Measurements from ENCODE around the gene RPS10. TPM values are rescaled to one million over a fixed set of nuclear protein-coding genes. Genes with fewer than 3 reads are reported as not detected.

RPS10 gene
- total RNA-seq, 1 donor from 2014 or later, result 3,975 TPM

DNA sequence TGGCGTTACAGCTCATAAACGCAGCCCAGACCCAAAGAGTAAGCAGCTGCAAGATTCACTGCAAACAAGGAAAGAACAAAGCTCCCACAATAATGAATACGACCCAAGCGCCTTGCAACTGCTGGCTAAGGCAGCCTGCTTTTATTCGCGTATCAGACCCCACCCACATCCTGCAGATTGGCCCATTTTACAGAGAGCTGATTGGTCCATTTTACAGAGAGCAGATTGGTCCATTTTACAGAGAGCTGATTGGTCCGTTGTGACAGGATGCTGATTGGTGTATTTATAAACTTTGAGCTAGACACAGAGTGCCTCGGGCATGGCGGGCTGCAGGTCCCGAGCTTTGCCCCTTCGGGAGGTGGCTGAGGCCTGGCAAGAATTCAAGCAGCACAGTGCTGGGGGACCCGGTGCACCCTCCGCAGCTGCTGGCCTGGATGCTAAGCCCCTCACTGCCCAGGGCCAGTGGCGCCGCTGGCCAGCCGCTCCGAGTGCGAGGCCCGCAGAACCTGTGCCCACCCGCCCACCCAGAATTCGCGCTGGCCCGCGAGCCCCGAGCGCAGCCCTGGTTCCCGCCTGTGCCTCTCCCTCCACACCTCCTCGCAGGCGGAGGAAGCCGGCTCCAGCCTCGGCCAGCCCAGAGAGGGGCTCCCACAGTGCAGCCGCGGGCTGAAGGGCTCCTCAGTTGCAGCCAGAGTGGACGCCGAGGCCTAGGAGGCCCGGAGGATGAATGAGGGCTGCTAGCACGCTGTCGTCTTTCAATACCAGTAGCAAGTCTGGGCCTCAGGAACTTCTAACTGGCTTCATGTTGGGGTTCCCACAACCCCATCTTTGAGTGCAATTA, 11.2 kb upstream of the RPS10 start:
- no peak for DNase-seq (ENCODE audit: low read depth)
- Histone ChIP-seq H3K4me3 (ENCODE audit: low read depth, low read length) (no peak overlapping the region), H3K27me3 (ENCODE audit: control insufficient read depth, insufficient read depth, low read length) (no peaks in the 10 kb centered on the region), H3K36me3 (ENCODE audit: control insufficient read depth, insufficient read depth, low read length) (no peaks in the 10 kb centered on the region)
- TF ChIP-seq, protein P1, sequence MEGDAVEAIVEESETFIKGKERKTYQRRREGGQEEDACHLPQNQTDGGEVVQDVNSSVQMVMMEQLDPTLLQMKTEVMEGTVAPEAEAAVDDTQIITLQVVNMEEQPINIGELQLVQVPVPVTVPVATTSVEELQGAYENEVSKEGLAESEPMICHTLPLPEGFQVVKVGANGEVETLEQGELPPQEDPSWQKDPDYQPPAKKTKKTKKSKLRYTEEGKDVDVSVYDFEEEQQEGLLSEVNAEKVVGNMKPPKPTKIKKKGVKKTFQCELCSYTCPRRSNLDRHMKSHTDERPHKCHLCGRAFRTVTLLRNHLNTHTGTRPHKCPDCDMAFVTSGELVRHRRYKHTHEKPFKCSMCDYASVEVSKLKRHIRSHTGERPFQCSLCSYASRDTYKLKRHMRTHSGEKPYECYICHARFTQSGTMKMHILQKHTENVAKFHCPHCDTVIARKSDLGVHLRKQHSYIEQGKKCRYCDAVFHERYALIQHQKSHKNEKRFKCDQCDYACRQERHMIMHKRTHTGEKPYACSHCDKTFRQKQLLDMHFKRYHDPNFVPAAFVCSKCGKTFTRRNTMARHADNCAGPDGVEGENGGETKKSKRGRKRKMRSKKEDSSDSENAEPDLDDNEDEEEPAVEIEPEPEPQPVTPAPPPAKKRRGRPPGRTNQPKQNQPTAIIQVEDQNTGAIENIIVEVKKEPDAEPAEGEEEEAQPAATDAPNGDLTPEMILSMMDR (IDR thresholded peaks at IDR 0.05; ENCODE audit: insufficient read depth, low read length, poor library complexity, severe bottlenecking), result no peak

DNA sequence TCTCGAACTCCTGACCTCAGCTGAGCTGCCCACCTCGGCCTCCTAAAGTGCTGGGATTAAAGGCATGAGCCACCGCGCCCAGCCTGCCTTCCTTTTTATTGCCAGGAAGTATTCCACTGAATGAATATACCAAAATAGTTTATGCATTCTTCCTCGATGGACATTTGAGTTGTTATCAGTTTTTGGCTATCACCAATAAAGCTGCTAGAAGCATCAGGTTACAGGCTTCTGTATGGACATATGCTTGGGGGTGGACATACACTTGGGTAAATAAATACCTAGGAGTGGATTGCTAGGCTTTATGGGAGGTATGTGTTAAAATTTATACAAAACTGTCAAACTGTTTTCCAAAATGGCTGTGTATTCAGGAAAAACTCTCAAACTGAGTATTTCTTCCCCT, 10.0 kb upstream of the RPS10 start:
- no peak for DNase-seq (ENCODE audit: low read depth)
- Histone ChIP-seq H3K4me3 (ENCODE audit: low read depth, low read length) (no peak overlapping the region), H3K27me3 (ENCODE audit: control insufficient read depth, insufficient read depth, low read length) (no peaks in the 10 kb centered on the region), H3K36me3 (ENCODE audit: control insufficient read depth, insufficient read depth, low read length) (no peaks in the 10 kb centered on the region)
- TF ChIP-seq, protein P1 (IDR thresholded peaks at IDR 0.05; ENCODE audit: insufficient read depth, low read length, poor library complexity, severe bottlenecking), result no peak

DNA sequence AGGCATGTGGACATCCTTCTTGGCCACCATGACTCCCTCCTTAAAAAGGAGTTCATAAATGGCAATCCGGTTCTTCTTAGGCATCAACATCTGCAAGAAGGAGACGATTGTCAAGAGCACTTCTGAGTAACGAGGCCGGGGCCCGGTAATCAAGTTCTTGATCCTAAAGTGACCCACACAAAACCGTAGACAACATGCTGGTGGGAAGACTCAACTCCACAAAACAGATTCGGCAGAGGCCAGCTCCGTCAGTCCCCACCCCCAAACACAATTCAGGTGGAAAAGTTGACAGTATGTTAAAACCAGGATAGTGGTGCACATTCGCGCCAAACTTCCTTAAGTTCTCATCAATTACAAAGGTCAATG, 754 bp downstream of the RPS10 start:
- no peak for DNase-seq (ENCODE audit: low read depth)
- Histone ChIP-seq H3K27me3 (ENCODE audit: control insufficient read depth, insufficient read depth, low read length) (no peaks in the 10 kb centered on the region), H3K36me3 (ENCODE audit: control insufficient read depth, insufficient read depth, low read length) (peaks cover 1% of the 10 kb centered on the region), H3K4me3 (ENCODE audit: low read depth, low read length) (peak overlapping the region; percentile 66)
- TF ChIP-seq, protein P1 (IDR thresholded peaks at IDR 0.05; ENCODE audit: insufficient read depth, low read length, poor library complexity, severe bottlenecking), result no peak

DNA sequence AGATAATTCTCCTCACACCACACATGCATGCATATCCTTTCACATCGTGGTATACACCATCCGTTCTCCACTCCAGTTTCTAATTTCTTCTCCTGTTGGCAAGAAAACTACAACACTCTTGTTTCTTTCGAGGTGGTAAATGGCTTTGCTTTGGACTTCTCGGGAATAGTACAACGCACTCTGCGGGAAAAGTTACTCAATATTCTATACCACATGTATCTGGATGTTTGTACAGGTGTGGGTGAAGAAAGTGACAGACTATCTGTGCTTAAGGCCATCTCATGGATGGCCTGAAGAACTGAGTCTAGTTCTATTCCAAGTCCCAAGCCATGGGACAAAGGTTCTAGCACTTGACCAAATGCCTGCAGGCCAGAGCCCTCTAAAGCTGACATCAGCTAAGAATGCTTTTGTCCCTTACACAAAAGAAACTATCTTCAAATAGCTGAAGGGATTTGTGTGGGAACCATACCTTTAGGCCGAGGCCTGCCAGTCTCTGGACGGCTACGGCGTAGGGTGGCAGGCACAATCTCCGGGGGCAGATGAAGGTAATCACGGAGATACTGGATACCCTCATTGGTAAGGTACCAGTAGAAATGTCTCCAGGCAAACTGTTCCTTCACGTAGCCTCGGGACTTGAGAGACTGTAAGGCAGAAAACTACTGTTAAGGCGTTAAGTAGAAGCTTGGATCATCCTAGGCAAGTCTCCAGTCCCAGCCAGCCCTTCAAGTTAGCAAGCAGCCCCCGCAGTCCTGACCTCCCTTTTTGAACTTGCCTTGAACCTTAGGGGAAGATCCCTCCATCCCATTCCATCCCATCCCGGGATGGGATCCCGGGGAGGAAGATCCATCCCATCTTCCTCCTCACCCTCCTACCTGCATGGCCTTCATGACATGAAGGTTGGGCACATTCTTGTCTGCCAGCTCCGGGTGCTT, 1.4 kb downstream of the RPS10 start:
- TF ChIP-seq, protein P1 (IDR thresholded peaks at IDR 0.05; ENCODE audit: insufficient read depth, low read length, poor library complexity, severe bottlenecking), result no peak
- no peak for DNase-seq (ENCODE audit: low read depth)
- Histone ChIP-seq H3K36me3 (ENCODE audit: control insufficient read depth, insufficient read depth, low read length) (peaks cover 1% of the 10 kb centered on the region), H3K27me3 (ENCODE audit: control insufficient read depth, insufficient read depth, low read length) (no peaks in the 10 kb centered on the region), H3K4me3 (ENCODE audit: low read depth, low read length) (peak overlapping the region; percentile 66)

DNA sequence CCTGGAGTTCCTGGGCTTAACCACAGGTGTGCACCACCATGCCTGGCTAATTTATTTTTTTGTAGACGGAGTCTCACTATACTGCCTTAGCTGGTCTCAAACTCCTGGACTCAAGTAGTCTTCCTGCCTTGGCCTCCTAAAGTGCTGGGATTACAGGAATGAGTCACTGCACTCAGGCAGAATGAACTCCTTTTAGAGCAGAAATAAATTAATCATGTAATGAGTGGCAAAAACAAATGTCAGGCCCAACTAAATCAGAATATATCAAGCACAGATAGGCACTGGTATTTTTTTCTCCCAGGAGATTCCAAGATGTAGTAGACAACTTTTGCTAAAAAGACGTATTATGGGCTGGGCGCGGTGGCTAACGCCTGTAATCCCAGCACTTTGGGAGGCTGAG, 2.6 kb downstream of the RPS10 start:
- peaks cover 1% of the 10 kb centered on the region for H3K36me3 ChIP-seq (ENCODE audit: control insufficient read depth, insufficient read depth, low read length)
- no peaks in the 10 kb centered on the region for H3K27me3 ChIP-seq (ENCODE audit: control insufficient read depth, insufficient read depth, low read length)
- DNase-seq (ENCODE audit: low read depth), result no peak
- no peak overlapping the region for H3K4me3 ChIP-seq (ENCODE audit: low read depth, low read length)
- TF ChIP-seq, protein P1 (IDR thresholded peaks at IDR 0.05; ENCODE audit: insufficient read depth, low read length, poor library complexity, severe bottlenecking), result no peak

All from kidney epithelial cell (primary cell).